WTC11 (cell line): ENCODE results near the gene UBE2F. TPM values are rescaled to one million over a fixed set of nuclear protein-coding genes. Genes with fewer than 3 reads are reported as not detected.
A peak's percentile ranks its signal among the peaks of the same experiment; 100 is the strongest.

Experiments used
- ATAC-seq: fragments of 200-7000 bp; cut with Tn5 transposase; 2 replicates; pipeline ENCODE4 v1.10.0; 2021; ENCODE audit warnings: mild to moderate bottlenecking, moderate library complexity
- CTCF ChIA-PET: fragments of 300-600 bp; sonication (Branson Sonifier 250); formaldehyde crosslinking; loops from one replicate; lab custom pipeline; 2021; ENCODE audit warnings: antibody characterized with exemption; lab: Charles Lee
- POLR2A ChIA-PET: fragments of 350-600 bp; sonication (Branson Sonifier 250); formaldehyde crosslinking; loops from one replicate; lab custom pipeline; 2021; ENCODE audit warnings: antibody characterized with exemption; lab: Charles Lee
- DNase-seq: peaks from one replicate; pipeline ENCODE4 v3.0.0; 2021; ENCODE audit warnings: low spot score
- H3K27ac Mint-ChIP-seq: 2 replicates; pipeline ENCODE4 v1.8.0; 2021; ENCODE audit warnings: mixed read lengths
- H3K27me3 Mint-ChIP-seq: 2 replicates; pipeline ENCODE4 v1.8.0; 2021; ENCODE audit warnings: low read depth, mild to moderate bottlenecking, moderate library complexity, mixed read lengths
- H3K36me3 Mint-ChIP-seq: 2 replicates; pipeline ENCODE4 v1.8.0; 2021; ENCODE audit warnings: mixed read lengths
- H3K4me1 Mint-ChIP-seq: 2 replicates; pipeline ENCODE4 v1.8.0; 2022; ENCODE audit warnings: mixed read lengths
- H3K4me3 Mint-ChIP-seq: 2 replicates; pipeline ENCODE4 v1.8.0; 2021; ENCODE audit warnings: mild to moderate bottlenecking, moderate library complexity, mixed read lengths
- H3K9me3 Mint-ChIP-seq: 2 replicates; pipeline ENCODE4 v1.8.0; 2021; ENCODE audit warnings: mixed read lengths
- FOXP1 ChIP-seq: sonication (generic); formaldehyde crosslinking; IDR thresholded peaks from 2 replicates; pipeline ENCODE4 v1.8.0; 2022; ENCODE audit warnings: missing genetic modification reagents, mild to moderate bottlenecking, moderate library complexity, borderline replicate concordance
- GABPB1 ChIP-seq: sonication (generic); formaldehyde crosslinking; IDR thresholded peaks from 2 replicates; pipeline ENCODE4 v1.8.1; 2023; ENCODE audit warnings: mild to moderate bottlenecking, missing genetic modification reagents
- GRHL2 ChIP-seq: fragments of 250-450 bp; sonication (Bioruptor Pico); IDR thresholded peaks from 2 replicates; pipeline ENCODE4 v1.8.0; 2022; ENCODE audit warnings: mild to moderate bottlenecking, moderate library complexity; ENCODE audit not compliant: insufficient replicate concordance, severe bottlenecking
- HMGA2 ChIP-seq: fragments of 250-450 bp; sonication (Bioruptor Pico); IDR thresholded peaks from 2 replicates; pipeline ENCODE4 v1.4.0; 2021; ENCODE audit warnings: mild to moderate bottlenecking, moderate library complexity
- IRF2 ChIP-seq: sonication (generic); formaldehyde crosslinking; IDR thresholded peaks from 2 replicates; pipeline ENCODE4 v1.8.0; 2022; ENCODE audit warnings: low read depth, missing genetic modification reagents, borderline replicate concordance
- SMAD4 ChIP-seq: sonication (generic); formaldehyde crosslinking; IDR thresholded peaks from 2 replicates; pipeline ENCODE4 v1.8.0; 2022; ENCODE audit warnings: mild to moderate bottlenecking, missing genetic modification reagents
- TEAD1 ChIP-seq: sonication (generic); formaldehyde crosslinking; IDR thresholded peaks from 2 replicates; pipeline ENCODE4 v1.8.0; 2022; ENCODE audit warnings: mild to moderate bottlenecking, missing genetic modification reagents
- total RNA-seq: library from RNA; stranded (reverse); gene quantifications from 3 replicates; pipeline ENCODE4 v1.2.3, GENCODE V29; 2021
- TF ChIP-seq, protein P1 (sequence below): fragments of 250-450 bp; sonication (Bioruptor Pico); IDR thresholded peaks from 2 replicates; pipeline ENCODE4 v1.9.0; 2021; ENCODE audit warnings: mild to moderate bottlenecking, borderline replicate concordance
- TF ChIP-seq, protein P2 (sequence below): fragments of 200-600 bp; IDR thresholded peaks from 2 replicates; pipeline ENCODE4 v1.8.0; 2022; ENCODE audit warnings: antibody characterized with exemption
- TF ChIP-seq, protein P3 (sequence below): fragments of 250-450 bp; sonication (Bioruptor Pico); conservative IDR thresholded peaks from 2 replicates; pipeline ENCODE4 v1.9.0; 2021; ENCODE audit warnings: mild to moderate bottlenecking
- TF ChIP-seq, protein P4 (sequence below): sonication (generic); formaldehyde crosslinking; IDR thresholded peaks from 2 replicates; pipeline ENCODE4 v1.8.0; 2023; ENCODE audit warnings: missing genetic modification reagents, mild to moderate bottlenecking, borderline replicate concordance
- TF ChIP-seq, protein P5 (sequence below): sonication (generic); formaldehyde crosslinking; IDR thresholded peaks from 2 replicates; pipeline ENCODE4 v1.8.1; 2022; ENCODE audit warnings: missing genetic modification reagents, borderline replicate concordance

The UBE2F gene
- total RNA-seq, 1 experiment from 2014 or later, result 49.5 TPM

DNA sequence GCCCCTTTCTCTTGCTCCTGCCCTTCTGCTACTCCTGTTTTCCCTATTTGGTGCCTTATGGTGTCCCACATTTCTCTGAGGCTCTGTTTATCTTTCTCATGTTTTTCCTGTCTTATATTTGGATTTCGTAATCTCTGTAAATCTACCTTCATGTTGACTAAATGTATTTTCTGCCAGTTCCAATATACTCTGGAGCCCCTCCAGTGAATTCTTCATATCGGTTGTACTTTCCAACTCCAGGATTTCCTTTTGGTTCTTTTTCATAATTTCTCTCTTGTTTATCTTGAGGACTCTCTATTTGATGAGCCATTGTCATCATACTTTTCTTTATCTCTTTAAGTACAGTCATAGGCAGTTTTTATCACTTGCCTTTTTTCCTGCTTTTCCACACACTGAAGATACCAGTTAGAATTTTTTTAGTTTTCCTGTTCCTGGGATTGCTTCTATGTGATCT is 113.1 kb downstream of the UBE2F start:
- DNase-seq (no peak), ATAC-seq (no peak)
- H3K27me3 Mint-ChIP-seq, result no peaks in the 10 kb centered on the region
- POLR2A ChIA-PET, result no interaction called here
- H3K36me3 Mint-ChIP-seq, result peaks cover 88% of the 10 kb centered on the region
- peaks cover 15% of the 10 kb centered on the region for H3K4me1 Mint-ChIP-seq
- peak overlapping the region; percentile 54 for H3K27ac Mint-ChIP-seq
- TF ChIP-seq GABPB1 (CRISPR knock-in tag) (peak; percentile 62), SMAD4 (CRISPR knock-in tag) (no peak)
- CTCF ChIA-PET, result no interaction called here
- no peak overlapping the region for H3K4me3 Mint-ChIP-seq
- peaks cover 5% of the 10 kb centered on the region; the same call in 1 of the 2 replicates for H3K9me3 Mint-ChIP-seq

DNA sequence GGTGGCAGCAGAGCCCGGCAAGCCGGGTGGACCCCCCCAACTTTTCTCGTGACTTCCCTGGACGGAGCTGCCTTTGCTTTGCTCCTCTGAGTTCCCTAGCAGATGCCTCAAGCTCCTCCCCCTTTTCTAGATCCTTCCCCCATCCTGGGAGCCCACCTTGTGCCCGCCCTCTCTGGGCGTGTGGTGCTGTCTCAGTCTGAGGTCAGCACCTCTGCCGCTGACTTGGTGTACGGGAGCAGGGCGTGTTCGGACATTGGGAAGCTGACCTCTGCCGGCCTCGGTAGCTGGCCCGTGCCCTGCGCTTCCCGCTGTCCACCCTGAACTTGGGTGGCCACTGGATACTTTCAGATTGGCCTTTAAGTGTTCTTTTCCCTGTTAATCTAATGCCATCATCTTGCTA is 113.7 kb downstream of the UBE2F start:
- Mint-ChIP-seq H3K27me3 (no peaks in the 10 kb centered on the region), H3K4me3 (no peak overlapping the region), H3K27ac (peak overlapping the region; percentile 31; the same call in 1 of the 2 replicates), H3K36me3 (peaks cover 88% of the 10 kb centered on the region), H3K4me1 (peaks cover 15% of the 10 kb centered on the region), H3K9me3 (peaks cover 5% of the 10 kb centered on the region; the same call in 1 of the 2 replicates)
- CTCF ChIA-PET, result no interaction called here
- POLR2A ChIA-PET, result interaction anchor here (0.6 kb wide), 1 partner anchor 25 kb away, joined by 8 read pairs; no protein-coding TSS in a partner anchor
- DNase-seq (no peak), ATAC-seq (peak; percentile 53; the same call in 1 of the 2 replicates)
- TF ChIP-seq TEAD1 (no peak), IRF2 (CRISPR knock-in tag) (no peak), GRHL2 (CRISPR knock-in tag) (no peak), FOXP1 (no peak), HMGA2 (CRISPR knock-in tag) (no peak)
- TF ChIP-seq, protein P1, sequence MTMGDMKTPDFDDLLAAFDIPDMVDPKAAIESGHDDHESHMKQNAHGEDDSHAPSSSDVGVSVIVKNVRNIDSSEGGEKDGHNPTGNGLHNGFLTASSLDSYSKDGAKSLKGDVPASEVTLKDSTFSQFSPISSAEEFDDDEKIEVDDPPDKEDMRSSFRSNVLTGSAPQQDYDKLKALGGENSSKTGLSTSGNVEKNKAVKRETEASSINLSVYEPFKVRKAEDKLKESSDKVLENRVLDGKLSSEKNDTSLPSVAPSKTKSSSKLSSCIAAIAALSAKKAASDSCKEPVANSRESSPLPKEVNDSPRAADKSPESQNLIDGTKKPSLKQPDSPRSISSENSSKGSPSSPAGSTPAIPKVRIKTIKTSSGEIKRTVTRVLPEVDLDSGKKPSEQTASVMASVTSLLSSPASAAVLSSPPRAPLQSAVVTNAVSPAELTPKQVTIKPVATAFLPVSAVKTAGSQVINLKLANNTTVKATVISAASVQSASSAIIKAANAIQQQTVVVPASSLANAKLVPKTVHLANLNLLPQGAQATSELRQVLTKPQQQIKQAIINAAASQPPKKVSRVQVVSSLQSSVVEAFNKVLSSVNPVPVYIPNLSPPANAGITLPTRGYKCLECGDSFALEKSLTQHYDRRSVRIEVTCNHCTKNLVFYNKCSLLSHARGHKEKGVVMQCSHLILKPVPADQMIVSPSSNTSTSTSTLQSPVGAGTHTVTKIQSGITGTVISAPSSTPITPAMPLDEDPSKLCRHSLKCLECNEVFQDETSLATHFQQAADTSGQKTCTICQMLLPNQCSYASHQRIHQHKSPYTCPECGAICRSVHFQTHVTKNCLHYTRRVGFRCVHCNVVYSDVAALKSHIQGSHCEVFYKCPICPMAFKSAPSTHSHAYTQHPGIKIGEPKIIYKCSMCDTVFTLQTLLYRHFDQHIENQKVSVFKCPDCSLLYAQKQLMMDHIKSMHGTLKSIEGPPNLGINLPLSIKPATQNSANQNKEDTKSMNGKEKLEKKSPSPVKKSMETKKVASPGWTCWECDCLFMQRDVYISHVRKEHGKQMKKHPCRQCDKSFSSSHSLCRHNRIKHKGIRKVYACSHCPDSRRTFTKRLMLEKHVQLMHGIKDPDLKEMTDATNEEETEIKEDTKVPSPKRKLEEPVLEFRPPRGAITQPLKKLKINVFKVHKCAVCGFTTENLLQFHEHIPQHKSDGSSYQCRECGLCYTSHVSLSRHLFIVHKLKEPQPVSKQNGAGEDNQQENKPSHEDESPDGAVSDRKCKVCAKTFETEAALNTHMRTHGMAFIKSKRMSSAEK (CRISPR knock-in tag), result no peak
- TF ChIP-seq, protein P2, sequence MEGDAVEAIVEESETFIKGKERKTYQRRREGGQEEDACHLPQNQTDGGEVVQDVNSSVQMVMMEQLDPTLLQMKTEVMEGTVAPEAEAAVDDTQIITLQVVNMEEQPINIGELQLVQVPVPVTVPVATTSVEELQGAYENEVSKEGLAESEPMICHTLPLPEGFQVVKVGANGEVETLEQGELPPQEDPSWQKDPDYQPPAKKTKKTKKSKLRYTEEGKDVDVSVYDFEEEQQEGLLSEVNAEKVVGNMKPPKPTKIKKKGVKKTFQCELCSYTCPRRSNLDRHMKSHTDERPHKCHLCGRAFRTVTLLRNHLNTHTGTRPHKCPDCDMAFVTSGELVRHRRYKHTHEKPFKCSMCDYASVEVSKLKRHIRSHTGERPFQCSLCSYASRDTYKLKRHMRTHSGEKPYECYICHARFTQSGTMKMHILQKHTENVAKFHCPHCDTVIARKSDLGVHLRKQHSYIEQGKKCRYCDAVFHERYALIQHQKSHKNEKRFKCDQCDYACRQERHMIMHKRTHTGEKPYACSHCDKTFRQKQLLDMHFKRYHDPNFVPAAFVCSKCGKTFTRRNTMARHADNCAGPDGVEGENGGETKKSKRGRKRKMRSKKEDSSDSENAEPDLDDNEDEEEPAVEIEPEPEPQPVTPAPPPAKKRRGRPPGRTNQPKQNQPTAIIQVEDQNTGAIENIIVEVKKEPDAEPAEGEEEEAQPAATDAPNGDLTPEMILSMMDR, result no peak
- TF ChIP-seq, protein P3, sequence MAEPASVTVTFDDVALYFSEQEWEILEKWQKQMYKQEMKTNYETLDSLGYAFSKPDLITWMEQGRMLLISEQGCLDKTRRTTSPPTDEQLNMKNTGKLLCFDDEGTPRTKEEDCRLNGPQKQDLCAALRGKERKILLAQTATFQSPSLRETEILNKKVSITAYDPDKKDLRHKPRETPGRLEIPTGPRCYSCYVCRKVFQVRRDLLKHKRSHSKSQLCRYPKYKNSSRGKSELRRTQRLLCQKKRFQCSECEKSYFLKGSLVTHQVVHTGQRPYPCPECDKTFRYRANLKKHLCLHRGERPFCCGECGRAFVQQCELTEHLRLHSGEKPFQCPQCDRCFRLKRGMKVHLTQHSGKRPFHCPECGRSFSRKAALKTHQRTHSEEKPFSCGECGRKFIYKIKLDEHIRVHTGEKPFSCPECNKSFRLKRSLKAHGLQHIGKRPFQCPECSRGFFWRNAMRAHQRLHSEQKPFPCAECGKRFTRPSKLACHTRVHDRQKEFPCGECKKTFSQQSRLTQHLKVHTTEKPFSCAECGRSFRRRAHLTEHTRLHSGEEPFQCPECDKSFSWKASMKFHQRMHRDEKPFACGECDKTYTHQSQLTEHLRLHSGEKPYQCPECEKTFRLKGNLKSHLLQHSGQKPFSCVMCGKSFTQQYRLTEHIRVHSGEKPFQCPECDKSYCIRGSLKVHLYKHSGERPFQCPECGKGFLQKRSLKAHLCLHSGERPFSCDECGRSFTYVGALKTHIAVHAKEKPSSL (CRISPR knock-in tag), result no peak
- TF ChIP-seq, protein P4, sequence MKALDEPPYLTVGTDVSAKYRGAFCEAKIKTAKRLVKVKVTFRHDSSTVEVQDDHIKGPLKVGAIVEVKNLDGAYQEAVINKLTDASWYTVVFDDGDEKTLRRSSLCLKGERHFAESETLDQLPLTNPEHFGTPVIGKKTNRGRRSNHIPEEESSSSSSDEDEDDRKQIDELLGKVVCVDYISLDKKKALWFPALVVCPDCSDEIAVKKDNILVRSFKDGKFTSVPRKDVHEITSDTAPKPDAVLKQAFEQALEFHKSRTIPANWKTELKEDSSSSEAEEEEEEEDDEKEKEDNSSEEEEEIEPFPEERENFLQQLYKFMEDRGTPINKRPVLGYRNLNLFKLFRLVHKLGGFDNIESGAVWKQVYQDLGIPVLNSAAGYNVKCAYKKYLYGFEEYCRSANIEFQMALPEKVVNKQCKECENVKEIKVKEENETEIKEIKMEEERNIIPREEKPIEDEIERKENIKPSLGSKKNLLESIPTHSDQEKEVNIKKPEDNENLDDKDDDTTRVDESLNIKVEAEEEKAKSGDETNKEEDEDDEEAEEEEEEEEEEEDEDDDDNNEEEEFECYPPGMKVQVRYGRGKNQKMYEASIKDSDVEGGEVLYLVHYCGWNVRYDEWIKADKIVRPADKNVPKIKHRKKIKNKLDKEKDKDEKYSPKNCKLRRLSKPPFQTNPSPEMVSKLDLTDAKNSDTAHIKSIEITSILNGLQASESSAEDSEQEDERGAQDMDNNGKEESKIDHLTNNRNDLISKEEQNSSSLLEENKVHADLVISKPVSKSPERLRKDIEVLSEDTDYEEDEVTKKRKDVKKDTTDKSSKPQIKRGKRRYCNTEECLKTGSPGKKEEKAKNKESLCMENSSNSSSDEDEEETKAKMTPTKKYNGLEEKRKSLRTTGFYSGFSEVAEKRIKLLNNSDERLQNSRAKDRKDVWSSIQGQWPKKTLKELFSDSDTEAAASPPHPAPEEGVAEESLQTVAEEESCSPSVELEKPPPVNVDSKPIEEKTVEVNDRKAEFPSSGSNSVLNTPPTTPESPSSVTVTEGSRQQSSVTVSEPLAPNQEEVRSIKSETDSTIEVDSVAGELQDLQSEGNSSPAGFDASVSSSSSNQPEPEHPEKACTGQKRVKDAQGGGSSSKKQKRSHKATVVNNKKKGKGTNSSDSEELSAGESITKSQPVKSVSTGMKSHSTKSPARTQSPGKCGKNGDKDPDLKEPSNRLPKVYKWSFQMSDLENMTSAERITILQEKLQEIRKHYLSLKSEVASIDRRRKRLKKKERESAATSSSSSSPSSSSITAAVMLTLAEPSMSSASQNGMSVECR (CRISPR knock-in tag), result no peak
- TF ChIP-seq, protein P5, sequence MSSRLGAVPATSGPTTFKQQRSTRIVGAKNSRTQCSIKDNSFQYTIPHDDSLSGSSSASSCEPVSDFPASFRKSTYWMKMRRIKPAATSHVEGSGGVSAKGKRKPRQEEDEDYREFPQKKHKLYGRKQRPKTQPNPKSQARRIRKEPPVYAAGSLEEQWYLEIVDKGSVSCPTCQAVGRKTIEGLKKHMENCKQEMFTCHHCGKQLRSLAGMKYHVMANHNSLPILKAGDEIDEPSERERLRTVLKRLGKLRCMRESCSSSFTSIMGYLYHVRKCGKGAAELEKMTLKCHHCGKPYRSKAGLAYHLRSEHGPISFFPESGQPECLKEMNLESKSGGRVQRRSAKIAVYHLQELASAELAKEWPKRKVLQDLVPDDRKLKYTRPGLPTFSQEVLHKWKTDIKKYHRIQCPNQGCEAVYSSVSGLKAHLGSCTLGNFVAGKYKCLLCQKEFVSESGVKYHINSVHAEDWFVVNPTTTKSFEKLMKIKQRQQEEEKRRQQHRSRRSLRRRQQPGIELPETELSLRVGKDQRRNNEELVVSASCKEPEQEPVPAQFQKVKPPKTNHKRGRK, result no peak
